Neural crest cell (in vitro differentiated cells): ENCODE data around the gene MYOM1. TPM values are rescaled to one million over a fixed set of nuclear protein-coding genes. Genes with fewer than 3 reads are reported as not detected.
"Not testable (repeated sequence)": the region's sequence is repeated elsewhere in the genome, so short reads cannot be mapped to it uniquely, and the experiment has no call there.

Source experiments
- DNase-seq: peaks from one replicate; pipeline ENCODE4 v3.0.0; 2021; ENCODE audit warnings: low read depth, mixed read lengths, low spot score
- H3K27ac Mint-ChIP-seq: one replicate; pipeline ENCODE4 v1.8.0; 2021; ENCODE audit warnings: mild to moderate bottlenecking, mixed read lengths; ENCODE audit not compliant: unreplicated experiment
- H3K27me3 Mint-ChIP-seq: 2 replicates; pipeline ENCODE4 v1.8.0; 2021; ENCODE audit warnings: low read depth, mild to moderate bottlenecking, mixed read lengths
- H3K36me3 Mint-ChIP-seq: 2 replicates; pipeline ENCODE4 v1.8.0; 2021; ENCODE audit warnings: low read depth, mild to moderate bottlenecking, mixed read lengths
- H3K4me1 Mint-ChIP-seq: 2 replicates; pipeline ENCODE4 v1.8.0; 2021; ENCODE audit warnings: mixed read lengths
- H3K4me3 Mint-ChIP-seq: one replicate; pipeline ENCODE4 v1.8.0; 2021; ENCODE audit warnings: mild to moderate bottlenecking, mixed read lengths
- H3K9me3 Mint-ChIP-seq: 2 replicates; pipeline ENCODE4 v1.8.0; 2021; ENCODE audit warnings: mixed read lengths
- total RNA-seq: library from RNA; stranded (reverse); gene quantifications from 2 replicates; pipeline ENCODE4 v1.2.1, GENCODE V29; 2021
- TF ChIP-seq, protein P1 (sequence below): fragments of 200-600 bp; sonication (generic); conservative IDR thresholded peaks from 2 replicates; pipeline ENCODE4 v1.5.0; 2021; ENCODE audit warnings: antibody characterized with exemption, mild to moderate bottlenecking

MYOM1 gene
- total RNA-seq, 1 donor from 2014 or later = 0.89 TPM

GRCh38 chr18:3037423-3037915, 182.3 kb downstream of the MYOM1 start:
- no peaks in the 10 kb centered on the region for H3K36me3 Mint-ChIP-seq
- H3K9me3 Mint-ChIP-seq = no peaks in the 10 kb centered on the region
- no peaks in the 10 kb centered on the region for H3K27me3 Mint-ChIP-seq
- TF ChIP-seq, protein P1, sequence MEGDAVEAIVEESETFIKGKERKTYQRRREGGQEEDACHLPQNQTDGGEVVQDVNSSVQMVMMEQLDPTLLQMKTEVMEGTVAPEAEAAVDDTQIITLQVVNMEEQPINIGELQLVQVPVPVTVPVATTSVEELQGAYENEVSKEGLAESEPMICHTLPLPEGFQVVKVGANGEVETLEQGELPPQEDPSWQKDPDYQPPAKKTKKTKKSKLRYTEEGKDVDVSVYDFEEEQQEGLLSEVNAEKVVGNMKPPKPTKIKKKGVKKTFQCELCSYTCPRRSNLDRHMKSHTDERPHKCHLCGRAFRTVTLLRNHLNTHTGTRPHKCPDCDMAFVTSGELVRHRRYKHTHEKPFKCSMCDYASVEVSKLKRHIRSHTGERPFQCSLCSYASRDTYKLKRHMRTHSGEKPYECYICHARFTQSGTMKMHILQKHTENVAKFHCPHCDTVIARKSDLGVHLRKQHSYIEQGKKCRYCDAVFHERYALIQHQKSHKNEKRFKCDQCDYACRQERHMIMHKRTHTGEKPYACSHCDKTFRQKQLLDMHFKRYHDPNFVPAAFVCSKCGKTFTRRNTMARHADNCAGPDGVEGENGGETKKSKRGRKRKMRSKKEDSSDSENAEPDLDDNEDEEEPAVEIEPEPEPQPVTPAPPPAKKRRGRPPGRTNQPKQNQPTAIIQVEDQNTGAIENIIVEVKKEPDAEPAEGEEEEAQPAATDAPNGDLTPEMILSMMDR = no peak
- peaks cover 11% of the 10 kb centered on the region for H3K4me1 Mint-ChIP-seq
- no peak for DNase-seq
- no peak overlapping the region for H3K4me3 Mint-ChIP-seq
- H3K27ac Mint-ChIP-seq = no peak overlapping the region

GRCh38 chr18:3036108-3036507, 183.7 kb downstream of the MYOM1 start:
- no peak for DNase-seq
- Mint-ChIP-seq H3K4me1 (peaks cover 11% of the 10 kb centered on the region), H3K27me3 (no peaks in the 10 kb centered on the region), H3K4me3 (no peak overlapping the region), H3K27ac (no peak overlapping the region), H3K36me3 (no peaks in the 10 kb centered on the region), H3K9me3 (no peaks in the 10 kb centered on the region)
- TF ChIP-seq, protein P1 = no peak

- H3K36me3 Mint-ChIP-seq = no peaks in the 10 kb centered on the region
- no peak for DNase-seq
- peaks cover 11% of the 10 kb centered on the region for H3K4me1 Mint-ChIP-seq
- H3K4me3 Mint-ChIP-seq = no peak overlapping the region
- no peaks in the 10 kb centered on the region for H3K27me3 Mint-ChIP-seq
- no peak overlapping the region for H3K27ac Mint-ChIP-seq
- TF ChIP-seq, protein P1 = no peak
- H3K9me3 Mint-ChIP-seq = no peaks in the 10 kb centered on the region
Observed at GRCh38 chr18:3035635-3036034, 184.1 kb downstream of the MYOM1 start.

- Mint-ChIP-seq H3K4me1 (peaks cover 20% of the 10 kb centered on the region), H3K27ac (no peak overlapping the region), H3K4me3 (no peak overlapping the region), H3K36me3 (no peaks in the 10 kb centered on the region), H3K27me3 (no peaks in the 10 kb centered on the region), H3K9me3 (no peaks in the 10 kb centered on the region)
- TF ChIP-seq, protein P1 = no peak
- no peak for DNase-seq
Observed at GRCh38 chr18:3032721-3033120, 187.0 kb downstream of the MYOM1 start.

DNA sequence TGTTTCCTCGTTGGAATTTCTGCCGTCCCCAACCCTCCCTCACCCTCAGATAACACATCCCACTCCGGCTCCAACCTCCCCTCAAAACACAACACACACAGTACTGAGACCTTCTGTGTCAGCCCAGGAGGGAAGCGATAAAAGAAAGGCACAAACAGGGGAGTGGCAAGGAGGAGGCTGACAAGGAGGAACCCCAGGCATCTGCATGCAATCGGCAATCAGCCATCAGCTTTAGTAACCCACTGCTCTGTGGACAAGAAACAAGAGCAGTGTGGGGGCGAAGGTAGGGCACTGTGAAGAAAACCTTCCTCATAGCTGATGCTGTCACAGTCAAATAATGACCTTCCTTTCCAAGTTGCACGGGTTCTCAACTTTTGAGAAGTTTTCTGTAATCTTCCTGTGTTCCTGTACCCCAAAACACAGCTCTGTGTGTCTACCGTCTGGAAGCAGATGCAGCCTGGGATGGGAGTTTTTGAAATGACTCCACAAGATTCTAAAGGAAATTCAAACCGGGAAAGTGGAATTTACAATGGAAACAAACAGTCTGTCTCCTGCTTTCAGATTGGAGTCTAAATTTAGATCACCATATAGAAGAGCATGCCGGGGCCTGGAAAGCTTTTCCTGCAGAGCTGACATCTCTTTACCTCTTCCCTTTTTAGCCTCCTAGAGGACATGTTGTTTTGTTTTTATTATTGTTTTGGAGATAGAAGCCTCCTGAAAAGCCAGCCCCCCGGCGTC, 190.4 kb downstream of the MYOM1 start:
- no peaks in the 10 kb centered on the region for H3K9me3 Mint-ChIP-seq
- peak overlapping the region; percentile 83 for H3K27ac Mint-ChIP-seq
- H3K27me3 Mint-ChIP-seq = no peaks in the 10 kb centered on the region
- TF ChIP-seq, protein P1 = no peak
- DNase-seq = no peak
- H3K36me3 Mint-ChIP-seq = no peaks in the 10 kb centered on the region
- H3K4me1 Mint-ChIP-seq = peaks cover 24% of the 10 kb centered on the region
- no peak overlapping the region for H3K4me3 Mint-ChIP-seq

- not testable (repeated sequence) for H3K27ac Mint-ChIP-seq, DNase-seq, H3K36me3 Mint-ChIP-seq, H3K27me3 Mint-ChIP-seq, H3K9me3 Mint-ChIP-seq, H3K4me3 Mint-ChIP-seq
- peaks cover 24% of the 10 kb centered on the region for H3K4me1 Mint-ChIP-seq
Observed at GRCh38 chr18:3028115-3028514, 191.7 kb downstream of the MYOM1 start.
